ENCODE results near the gene ARAP1.

The ARAP1 gene

DNA sequence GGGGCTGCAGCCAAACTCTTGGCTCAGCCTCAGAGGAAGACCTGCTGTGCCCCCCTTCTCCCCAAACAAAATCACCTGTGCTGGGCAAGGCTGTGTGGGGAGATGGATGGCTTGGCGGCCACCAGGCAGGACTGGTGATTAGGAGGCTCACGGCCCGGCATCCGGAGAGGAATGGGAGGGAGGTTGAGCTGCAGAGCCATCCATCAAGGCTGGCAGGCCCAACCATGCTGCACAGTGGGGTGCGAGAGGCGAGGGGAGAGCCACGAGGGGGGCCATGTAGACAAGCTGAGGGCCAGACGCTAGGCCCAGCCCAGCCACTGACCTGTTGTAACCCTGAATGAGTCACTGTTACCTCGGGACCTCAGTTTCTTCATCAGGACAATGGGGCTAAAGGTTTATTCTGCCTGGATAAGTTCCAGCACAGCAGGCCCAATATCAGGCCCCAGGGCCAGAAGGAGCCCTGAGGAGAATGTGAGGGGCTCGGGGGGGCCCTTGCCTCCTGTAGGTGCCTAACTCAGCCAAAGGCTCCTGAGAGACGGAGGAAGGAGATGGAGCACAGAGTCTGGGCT, 96.2 kb downstream of the ARAP1 start:
- no peak for DNase-seq

DNA sequence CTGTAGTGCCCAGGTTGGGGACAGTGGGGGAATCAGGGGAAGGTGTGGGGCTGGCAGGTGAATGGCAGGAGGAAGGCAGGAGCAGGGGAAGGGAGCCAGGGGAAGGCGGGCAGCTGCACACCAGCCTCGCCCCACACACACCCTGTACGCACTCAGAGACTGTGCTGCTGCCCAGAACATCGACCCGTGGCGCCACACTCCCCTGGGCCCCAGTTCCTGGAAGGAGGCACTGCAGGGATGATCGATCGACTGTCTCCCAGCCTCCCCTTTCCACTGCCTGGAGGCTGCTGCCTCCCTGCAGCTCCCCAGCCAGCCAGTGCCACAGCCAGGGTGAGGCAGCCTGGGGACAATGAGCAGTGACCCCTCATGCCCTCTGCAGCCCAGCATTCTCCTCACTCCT, 97.2 kb downstream of the ARAP1 start:
- DNase-seq: no peak

DNA sequence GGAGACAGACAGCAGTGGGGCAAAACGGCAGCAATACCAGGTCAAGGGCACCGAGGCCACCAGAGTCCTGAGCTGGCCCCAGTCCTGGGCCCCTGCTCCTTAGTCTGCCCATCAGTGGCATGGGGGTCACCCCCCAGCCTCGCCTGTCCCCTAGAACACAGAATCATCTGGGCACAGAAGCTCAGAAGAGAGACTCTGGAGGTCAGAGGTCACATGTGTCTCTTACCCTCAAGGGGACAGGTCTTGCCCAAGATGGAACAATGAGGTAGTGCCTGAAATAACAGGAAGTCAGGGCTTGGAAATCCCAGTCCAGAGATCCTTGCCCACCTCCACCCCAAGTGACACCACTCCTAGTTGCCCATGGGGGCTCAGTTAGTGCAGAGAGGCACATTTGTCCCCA, 98.6 kb downstream of the ARAP1 start:
- no peak for DNase-seq

DNA sequence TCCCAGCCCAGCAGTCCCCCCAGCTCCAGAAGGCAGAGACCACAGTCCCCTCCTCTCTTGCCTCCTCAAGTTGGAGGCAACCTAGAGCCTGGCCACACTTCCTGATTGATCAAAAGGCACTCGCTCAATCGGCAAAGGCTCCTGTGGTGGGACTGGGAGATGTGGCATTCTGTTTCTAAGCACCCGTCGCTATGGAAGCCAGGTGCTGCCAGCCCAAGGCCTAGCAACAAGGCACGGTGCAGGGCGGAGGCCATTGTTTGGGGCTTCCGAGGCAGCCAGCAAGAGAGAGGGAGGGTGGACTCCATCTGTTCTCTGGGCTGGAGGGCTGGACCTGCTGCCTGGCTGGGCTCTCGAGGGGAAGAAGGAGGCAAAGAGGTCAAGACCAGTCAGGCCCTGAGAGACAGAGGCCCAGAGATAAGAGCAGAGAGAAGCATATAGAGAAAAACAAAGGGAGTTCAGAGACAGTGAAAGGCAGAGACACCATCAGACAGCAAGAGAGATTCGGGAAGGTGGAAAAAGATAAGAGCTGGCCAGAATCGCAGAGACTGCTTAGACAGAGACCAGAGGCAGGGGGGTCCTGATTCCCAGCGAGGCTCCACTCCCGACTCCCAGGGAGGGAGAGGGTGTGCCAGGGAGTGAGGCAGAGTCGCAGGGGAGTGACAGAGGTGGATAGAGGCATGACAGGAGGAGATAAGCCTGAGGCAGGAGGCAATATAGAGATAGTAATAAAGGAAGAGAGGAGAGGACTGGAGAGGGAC, 99.2 kb downstream of the ARAP1 start:
- DNase-seq: no peak

DNA sequence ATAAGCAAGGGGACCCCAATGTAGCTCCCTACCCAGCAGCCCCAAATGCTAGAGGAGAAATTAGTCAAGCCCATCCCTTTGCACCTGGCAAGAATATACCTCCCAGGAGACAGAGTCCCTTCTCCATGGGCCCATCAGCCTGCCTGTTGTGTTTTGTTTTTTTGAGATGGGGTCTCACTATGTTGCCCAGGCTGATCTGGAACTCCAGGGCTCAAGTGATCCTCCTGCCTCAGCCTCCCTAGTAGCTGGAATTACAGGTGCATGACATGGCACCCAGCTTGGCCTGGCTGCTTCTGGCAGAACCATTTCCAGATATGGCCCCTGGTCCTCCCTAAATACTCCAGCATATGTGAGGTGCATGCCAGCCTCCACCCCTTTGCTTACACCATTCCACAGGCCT, 100.1 kb downstream of the ARAP1 start:
- no peak for DNase-seq

DNA sequence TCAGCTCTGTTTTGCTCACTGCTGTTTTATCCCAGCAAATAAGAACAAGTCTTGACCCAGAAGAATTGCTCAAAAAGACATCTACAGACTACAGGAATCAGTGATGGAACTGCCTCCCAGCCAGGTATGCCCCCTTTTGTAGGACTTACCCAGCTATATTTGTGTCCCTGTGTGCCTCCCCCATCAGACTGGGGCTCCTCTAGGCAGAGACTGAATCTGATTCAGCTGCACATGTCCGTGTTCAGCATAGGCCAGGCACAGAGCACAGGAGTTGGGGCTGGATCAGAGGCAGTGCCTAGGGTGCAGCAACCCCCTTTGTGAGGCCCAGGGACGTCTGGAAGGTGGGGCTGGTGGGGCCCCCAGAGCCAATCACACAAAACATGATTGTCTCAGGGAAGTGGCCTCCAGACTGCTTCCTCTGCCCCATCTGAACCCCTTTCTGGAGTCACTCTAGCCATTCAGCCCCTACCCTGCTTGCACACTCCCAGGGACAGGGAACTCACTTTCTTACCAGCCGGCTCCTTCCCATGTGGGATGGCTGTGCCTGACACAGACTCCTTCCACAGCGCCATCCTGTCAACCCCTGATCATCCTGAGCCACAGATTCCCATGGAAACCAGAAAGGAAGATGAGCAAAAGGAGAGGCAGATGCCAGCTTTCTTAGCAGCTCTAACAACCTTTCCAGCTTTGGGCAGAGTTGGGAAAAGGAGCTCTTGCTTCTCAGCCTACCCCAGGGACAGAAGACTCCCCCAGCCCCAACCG, 102.8 kb downstream of the ARAP1 start:
- no peak for DNase-seq

DNA sequence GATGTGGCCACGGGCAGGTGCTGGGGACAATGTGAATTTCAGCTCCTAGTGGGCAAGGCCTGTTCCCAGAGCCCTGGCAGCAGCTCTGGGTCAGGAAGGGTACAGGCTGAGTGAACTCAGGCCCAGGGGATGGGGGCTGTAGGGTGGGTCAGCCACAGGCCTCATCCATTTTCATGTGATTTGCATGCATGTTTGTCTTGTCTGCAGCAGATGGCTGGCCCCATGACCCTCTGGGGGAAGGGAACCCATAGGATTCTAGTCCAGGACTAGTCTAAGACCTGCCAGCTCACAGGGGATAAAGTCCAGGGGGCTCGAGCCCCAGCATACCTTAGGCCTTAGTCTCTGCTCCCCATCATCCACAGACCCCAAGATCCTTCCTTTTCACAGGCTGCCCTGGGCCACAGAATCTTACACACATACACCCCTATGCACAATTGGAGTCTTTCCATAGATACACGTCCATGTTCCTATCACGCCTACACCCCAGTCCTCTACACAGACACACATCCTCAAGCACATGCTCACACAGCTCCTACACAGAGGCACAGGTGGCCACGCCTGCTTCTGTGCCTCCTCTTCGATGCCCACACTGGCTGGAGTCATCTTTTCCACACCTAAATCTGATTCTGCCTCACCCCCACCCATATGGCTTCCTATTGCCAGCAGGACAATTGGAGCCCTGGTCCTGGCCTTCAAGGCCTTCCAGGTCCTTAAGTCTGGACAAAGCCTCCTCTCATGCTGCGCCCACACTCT, 103.6 kb downstream of the ARAP1 start:
- DNase-seq: no peak

DNA sequence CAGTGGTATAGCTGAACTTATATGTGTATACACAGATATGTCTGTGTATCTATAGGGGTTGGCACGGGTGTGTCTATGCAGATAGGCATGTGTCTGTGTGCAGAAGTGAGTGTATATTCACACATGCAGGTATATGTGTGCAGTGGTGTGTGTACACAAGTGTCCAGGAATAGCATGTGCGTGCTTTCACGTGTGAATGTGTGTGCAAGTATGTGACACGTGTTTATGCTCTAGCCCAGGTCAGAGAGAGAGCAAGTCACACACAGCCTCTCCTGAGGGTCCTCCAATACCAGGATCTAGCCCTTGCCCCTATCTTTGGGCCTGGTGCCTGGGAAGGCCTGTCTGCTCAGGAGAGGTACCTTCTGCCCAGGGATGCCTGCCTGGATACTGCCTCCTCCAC, 104.3 kb downstream of the ARAP1 start:
- DNase-seq: no peak

DNA sequence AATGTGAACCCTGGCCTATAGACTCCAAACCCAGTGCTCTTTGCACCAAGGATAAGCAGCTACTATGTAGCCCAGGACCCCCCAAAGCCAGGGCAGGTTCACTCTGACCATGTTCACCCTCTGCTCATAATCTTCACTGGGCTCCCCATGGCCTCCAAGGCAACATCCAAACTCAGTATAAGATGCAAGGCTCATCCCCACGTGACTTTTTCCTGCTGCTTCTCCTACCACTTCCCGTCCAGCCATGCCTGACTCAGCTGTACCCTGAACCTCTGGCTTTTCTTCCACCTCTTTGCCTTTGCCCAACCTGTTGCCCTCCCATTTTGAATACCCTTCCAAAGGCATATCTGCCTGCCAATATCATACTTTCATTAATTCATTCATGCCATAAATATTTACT, 105.7 kb downstream of the ARAP1 start:
- DNase-seq: no peak

DNA sequence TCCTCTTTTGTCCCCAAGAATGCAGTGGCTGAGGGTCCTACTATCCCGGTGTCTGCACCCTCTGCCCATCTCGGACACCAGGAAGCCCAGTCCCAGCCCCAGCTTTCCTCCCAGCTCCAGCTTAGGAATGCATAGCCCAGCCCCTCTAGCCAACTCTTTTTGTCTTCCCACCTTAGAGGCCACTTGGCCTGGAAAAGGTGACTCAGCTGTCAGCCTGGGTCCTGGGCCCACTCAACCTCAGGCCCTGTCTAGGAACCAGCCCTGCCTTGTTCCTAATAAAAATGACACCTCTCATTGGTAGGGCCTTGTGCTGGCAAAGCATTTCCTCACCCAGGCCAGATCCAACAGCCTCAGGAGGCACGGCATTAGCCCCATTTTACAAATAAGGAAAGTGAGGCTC, 106.2 kb downstream of the ARAP1 start:
- no peak for DNase-seq

DNA sequence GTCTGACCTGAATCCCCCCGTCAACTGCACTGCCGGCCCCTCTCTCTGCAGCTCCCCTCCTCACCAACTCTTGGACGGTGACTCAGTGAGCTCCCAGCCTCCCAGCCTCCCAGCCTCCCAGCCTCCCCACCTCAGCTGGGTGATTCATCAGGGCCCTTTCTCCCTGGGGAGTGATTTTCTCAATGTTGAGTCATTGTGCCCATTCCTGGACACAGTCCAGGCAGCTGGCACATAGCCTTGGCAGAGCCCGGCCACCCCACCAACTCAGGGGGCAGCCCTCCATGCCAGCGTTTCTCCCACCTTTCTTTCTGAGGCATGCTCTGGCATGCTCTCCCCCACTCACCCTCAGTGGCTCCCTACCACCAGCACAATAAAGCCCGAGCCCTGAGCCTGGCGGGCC, 108.7 kb downstream of the ARAP1 start:
- no peak for DNase-seq

DNA sequence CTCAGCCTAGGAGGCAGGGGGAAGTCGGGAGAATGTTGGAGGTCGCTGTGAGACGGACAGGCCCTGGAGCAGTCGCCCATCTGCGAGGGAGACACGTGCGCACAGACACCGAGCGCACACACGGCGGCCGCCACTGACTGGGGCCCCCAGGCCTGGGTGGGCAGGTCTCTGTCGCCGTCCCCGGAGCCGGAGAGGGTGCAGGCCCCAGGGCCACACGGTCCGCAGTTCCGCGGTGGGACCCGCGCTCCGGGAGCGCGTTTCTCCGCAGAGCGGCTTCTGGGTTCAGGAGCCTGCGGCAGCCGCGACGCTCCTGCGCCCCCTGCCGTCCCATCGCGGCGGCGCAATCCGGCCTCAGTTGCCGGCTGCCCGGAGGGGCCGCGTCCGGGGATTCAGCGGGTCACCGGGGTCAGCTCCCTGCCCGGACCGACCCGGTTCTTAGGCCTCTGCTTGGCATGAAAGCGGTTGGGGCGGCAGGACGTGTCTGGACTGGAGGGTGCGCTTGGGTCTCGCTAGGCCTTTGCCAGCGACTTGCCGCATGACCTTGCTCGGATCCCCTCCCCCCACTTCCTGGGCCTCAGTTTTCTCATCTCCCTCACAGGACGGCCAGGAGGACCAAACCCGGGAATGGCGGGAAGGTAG, 109.2 kb downstream of the ARAP1 start:
- DNase-seq: peak; percentile 19 to 66 (median 47)

DNA sequence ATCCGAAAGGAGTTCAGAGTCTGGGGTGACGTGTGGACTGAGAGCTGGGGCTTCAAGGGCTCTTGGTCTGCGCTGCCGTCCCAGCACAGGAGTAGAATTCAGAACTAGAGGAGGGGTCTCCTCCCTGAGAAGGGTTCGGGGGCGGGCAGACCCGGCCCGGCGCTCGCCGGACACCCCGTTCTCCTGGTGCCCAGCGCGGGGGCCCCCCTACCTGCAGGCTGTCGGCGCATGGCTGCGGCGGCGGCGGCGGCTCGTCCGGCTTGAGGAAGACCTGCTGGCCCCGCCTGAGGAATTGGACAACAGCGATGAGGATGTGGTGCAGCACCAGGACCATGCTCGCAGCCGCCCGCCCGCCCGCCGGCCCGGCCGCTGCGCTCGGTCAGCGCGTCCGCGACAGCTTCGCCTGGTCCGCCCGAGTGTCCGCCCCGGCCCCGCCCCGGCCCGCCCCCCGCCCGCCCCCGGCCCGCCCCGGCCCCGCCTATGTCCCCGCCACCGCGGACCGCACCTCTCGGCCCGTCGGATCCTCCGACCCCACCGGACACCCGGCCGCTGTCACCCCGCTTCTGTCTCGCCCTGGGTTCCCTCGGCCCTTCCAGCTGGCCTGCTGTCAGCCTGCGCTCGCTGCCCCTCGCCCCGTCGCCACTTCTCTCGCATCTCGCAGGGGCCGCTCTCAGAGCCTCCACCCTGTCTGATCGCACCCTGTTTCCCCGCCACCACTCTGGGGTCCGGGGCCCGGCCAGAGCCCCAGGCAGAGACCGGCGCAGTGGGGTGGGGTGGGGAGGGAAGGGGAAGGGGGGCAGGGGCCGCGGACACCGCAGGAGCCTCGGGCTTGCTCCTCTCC, 109.9 kb downstream of the ARAP1 start:
- DNase-seq: no peak

DNA sequence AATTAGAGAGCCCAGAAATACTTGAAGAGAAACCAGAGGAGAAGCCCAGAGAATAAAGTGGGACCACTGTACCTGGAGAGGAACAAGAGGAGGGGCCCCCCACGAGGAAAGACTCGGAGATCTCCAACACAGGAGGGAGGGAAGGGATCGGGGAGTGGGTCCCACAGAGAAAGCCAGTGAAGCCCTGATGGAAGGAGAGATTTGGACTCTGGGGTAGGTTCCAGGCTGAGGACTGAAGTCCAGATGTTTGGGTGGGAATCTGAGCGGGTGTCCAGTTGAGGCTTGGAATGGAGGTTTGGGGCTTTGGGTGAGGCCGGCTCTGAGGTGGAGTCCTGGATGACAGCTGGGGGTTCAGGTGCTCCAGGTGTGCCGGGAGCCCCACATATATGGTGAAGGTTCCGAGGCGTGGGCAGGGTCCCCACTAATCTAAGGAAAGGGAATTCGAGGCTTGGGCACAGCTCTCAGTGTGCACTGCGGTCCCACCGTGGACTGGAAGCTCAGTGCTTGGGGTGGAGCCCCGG, 110.6 kb downstream of the ARAP1 start:
- no peak for DNase-seq

DNA sequence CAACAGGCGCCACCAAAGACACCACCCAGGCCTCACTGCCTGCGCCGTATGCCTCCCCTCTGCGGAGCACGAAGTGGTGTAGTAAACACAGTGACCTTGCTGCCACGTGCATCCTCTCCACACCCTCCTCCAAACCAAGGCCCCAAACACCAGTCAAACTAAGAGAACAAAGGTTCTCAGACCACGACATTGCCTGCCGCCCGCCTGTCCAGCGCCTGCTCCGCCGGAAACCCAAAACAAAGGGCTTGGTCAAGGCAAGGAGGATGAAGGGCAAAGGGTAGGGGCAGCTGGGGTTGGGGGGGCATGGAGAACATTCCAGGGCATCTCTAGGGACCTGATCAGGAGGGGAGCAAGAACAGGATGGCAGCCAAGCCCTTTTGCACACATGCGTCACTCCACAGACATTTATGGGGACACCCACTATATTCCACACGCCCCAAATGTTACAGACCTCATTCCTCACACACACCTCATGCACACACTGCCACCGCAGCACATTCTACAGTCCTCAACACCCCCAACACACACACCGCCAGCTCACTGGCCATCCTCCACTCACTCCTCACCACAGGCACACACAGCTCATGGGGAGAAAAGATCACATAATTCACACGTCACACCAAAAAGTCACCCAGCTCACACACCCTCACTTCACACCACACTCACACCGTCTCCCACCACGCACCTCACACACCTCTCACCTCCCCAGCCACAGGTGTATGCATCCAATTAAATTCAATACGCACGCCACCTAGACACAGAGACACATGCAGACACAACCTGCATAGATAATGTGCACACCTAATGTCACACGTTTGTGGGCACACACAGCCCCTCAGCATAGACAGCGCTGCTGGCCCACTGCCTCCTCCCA, 112.5 kb downstream of the ARAP1 start:
- DNase-seq: no peak

DNA sequence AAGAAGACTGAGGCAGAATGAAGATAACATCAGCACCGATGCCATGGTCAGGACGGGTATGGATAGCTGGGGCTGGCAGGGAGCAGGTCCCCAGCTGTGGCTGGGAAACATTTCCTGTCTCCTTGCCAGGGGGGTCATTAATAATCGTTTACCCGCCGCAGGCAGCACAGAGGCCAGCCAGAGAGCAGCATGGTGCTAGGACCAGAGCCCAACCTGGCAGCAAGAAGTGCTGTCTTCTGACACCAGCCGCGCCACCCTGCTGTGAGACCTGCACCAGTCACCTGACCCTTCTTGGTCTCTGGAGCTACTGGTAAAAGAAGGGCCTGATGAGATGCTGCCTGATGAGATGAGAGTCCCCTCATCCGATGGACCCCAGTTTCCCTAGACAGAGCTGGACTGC, 114.3 kb downstream of the ARAP1 start:
- no peak for DNase-seq

DNA sequence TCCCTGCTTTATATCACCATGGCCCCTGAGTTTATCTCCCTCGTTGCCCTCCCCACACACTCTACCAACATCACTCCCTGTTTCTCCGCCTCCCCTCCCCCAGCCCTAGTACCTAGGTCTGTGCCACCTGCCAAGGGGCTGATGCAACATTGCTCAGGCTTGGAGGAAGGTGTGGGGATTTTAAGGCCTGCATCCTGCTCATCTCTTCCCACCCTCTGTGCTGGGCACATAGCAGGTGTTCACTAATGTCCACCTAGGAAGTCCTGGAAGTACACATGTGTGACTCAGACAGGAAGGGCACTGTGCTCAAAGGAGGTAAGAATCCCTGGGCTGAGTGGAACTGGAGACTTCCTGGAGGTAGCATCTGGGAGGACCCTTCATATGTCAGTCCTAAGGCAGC, 115.0 kb downstream of the ARAP1 start:
- DNase-seq: no peak

DNA sequence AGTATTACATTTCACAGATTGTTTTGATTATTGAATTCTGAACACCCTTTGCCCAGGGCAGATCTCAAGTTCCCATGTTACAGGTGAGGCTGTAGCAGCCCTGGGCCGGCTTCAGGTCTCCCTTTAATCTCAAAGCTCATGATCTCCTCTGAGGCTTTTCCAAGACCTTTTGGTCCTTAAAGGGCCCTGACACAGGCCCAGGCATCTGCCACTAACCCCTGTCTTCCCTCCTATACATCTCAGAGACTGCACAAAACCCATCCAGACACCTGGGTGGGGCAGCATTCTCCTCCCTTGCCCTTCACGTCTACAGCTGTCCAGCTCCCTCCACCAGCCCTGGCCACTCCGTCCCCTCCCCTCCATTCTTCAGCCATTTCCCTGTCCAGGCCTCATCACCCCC, 115.8 kb downstream of the ARAP1 start:
- no peak for DNase-seq

DNA sequence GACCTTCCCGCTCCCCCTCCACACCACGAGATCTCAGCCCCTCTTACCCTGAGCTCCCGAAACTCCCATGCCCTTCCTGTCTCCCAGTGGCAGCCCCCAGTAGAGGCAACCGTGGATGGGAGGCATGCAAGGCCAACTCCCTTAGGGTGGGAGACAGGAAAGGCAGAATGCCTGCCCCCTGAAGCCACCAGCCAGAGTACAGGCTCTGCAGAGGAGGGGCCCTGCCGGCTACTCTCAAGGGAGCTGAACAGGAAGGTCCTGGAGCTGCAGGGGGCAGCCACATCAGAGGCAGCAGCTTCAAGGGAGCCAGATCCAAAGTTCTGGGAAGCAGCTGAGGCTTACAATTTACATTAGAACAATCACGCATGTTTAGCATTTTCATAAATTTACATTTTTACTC, 116.3 kb downstream of the ARAP1 start:
- DNase-seq: no peak

DNA sequence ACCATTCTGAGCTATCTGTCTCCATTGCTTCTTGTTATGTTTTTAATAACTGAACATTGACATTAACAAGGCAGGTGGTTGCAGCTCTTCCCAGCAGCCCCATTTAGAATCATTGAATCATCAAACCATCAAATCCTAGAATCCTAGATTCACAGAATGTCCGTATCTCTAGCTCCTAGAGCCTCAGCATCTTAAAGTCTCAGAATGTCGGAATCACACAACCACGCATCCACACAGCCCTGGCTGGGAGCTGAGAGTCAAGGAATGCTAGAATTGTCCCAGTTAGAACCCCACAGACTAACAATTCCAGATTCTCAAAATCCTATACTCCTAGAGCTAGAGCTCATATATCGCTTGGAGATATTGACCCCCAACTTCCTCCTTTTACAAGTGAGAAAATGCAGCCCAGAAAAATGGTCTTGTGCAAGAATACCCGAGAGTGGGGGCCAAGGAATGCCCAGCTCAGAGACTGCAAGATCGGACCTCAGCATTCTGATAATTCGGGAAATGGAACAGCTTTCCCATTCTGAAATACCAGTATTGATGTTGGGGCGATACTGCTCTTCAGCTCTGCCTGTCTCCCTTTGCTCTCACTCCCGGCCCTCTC, 116.8 kb downstream of the ARAP1 start:
- no peak for DNase-seq
